ENCODE measurements around the gene ZCCHC9. TPM values are rescaled to one million over a fixed set of nuclear protein-coding genes. Genes with fewer than 3 reads are reported as not detected.

Gene ZCCHC9
- total and polyA plus RNA-seq, 4 donors = 16.6 to 29.3 (median 23.5) TPM

- 90% methylated on average over 8 of the region's 13 CpGs for WGBS (ENCODE audit: insufficient coverage)
- Histone ChIP-seq H3K4me1 (ENCODE audit: control insufficient read depth, insufficient read depth, low read length) (no peaks in the 10 kb centered on the region), H3K9me3 (ENCODE audit: control insufficient read depth, insufficient read depth, low read length) (no peaks in the 10 kb centered on the region), H3K27me3 (ENCODE audit: control insufficient read depth, insufficient read depth, low read length) (no peaks in the 10 kb centered on the region), H3K27ac (ENCODE audit: low read depth, low read length) (no peak overlapping the region), H3K4me3 (ENCODE audit: low read depth, low read length) (no peak overlapping the region), H3K36me3 (ENCODE audit: control insufficient read depth, insufficient read depth, low read length) (no peaks in the 10 kb centered on the region)
- DNase-seq (ENCODE audit: low read depth in 4 of 6, low spot score in 6 of 6) = no peak
These were observed 43.3 kb downstream of the ZCCHC9 start for GRCh38 chr5:81344736-81345135.

DNA sequence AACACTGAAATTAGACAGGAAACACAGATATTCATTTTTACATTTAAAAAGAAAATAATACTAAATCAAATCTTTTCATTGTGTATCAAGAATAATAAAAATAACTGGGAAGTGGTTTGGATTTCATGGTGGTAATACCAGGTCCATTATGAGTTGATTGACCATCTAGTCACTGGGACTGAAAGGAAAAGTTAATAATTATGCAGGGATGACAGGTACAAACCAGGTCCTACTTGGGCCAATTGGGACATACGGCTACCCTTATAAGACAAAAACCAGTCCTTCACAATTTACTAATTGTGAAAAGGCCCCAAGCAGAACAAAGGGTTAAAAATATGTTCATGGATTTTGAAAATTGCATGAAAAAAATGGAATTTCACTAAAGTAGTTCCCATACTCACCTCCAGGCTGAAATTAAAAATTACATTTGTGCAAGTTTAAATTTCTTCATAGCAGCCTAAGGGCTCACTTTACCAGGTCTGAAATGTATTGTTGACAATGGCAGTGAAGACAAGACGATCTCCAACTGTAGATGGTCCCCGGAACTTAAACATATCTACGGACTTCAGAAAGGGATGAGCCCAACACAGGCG is 44.1 kb downstream of the ZCCHC9 start:
- H3K27me3 ChIP-seq (ENCODE audit: control insufficient read depth, insufficient read depth, low read length) = no peaks in the 10 kb centered on the region
- no peaks in the 10 kb centered on the region for H3K4me1 ChIP-seq (ENCODE audit: control insufficient read depth, insufficient read depth, low read length)
- no peak for DNase-seq (ENCODE audit: low read depth in 4 of 6, low spot score in 6 of 6)
- no peaks in the 10 kb centered on the region for H3K9me3 ChIP-seq (ENCODE audit: control insufficient read depth, insufficient read depth, low read length)
- WGBS (ENCODE audit: insufficient coverage) = 100% methylated on average over 2 of the region's 5 CpGs
- H3K4me3 ChIP-seq (ENCODE audit: low read depth, low read length) = no peak overlapping the region
- no peaks in the 10 kb centered on the region for H3K36me3 ChIP-seq (ENCODE audit: control insufficient read depth, insufficient read depth, low read length)
- H3K27ac ChIP-seq (ENCODE audit: low read depth, low read length) = no peak overlapping the region

- Histone ChIP-seq H3K4me1 (ENCODE audit: control insufficient read depth, insufficient read depth, low read length) (no peaks in the 10 kb centered on the region), H3K4me3 (ENCODE audit: low read depth, low read length) (no peak overlapping the region), H3K36me3 (ENCODE audit: control insufficient read depth, insufficient read depth, low read length) (no peaks in the 10 kb centered on the region), H3K27ac (ENCODE audit: low read depth, low read length) (no peak overlapping the region), H3K9me3 (ENCODE audit: control insufficient read depth, insufficient read depth, low read length) (no peaks in the 10 kb centered on the region), H3K27me3 (ENCODE audit: control insufficient read depth, insufficient read depth, low read length) (no peaks in the 10 kb centered on the region)
- 76% methylated on average over 4 of the region's 4 CpGs for WGBS (ENCODE audit: insufficient coverage)
- DNase-seq (ENCODE audit: low read depth in 4 of 6, low spot score in 6 of 6) = no peak
These were observed 47.8 kb downstream of the ZCCHC9 start for GRCh38 chr5:81349161-81349560.

GRCh38 chr5:81350507-81350906 is 49.1 kb downstream of the ZCCHC9 start:
- peak in 1 of 6 donors; percentile 4 for DNase-seq (ENCODE audit: low read depth in 4 of 6, low spot score in 6 of 6)
- Histone ChIP-seq H3K9me3 (ENCODE audit: control insufficient read depth, insufficient read depth, low read length) (no peaks in the 10 kb centered on the region), H3K4me3 (ENCODE audit: low read depth, low read length) (no peak overlapping the region), H3K36me3 (ENCODE audit: control insufficient read depth, insufficient read depth, low read length) (no peaks in the 10 kb centered on the region), H3K27me3 (ENCODE audit: control insufficient read depth, insufficient read depth, low read length) (no peaks in the 10 kb centered on the region), H3K27ac (ENCODE audit: low read depth, low read length) (no peak overlapping the region), H3K4me1 (ENCODE audit: control insufficient read depth, insufficient read depth, low read length) (no peaks in the 10 kb centered on the region)

DNA sequence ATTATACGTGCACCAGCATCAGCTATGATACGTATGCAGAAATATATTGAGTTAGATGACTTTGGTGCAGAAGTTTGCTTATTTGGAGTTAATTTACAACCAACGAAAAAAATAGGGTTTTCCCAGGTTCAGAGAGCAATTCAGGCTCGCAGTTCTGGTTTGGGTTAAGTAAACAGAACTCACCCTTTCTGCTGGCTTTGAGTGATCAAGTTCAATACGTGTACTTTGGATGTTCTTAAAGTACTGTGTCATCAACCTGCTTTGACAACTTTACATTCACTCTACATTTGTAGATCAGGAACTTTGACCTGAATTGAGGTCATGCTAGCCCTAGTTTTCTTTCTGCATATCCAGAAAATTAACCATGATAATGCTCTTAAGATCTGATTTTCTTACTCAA is 51.8 kb downstream of the ZCCHC9 start:
- 78% methylated on average over 2 of the region's 5 CpGs for WGBS (ENCODE audit: insufficient coverage)
- H3K27me3 ChIP-seq (ENCODE audit: control insufficient read depth, insufficient read depth, low read length) = no peaks in the 10 kb centered on the region
- H3K9me3 ChIP-seq (ENCODE audit: control insufficient read depth, insufficient read depth, low read length) = no peaks in the 10 kb centered on the region
- no peak overlapping the region for H3K4me3 ChIP-seq (ENCODE audit: low read depth, low read length)
- H3K36me3 ChIP-seq (ENCODE audit: control insufficient read depth, insufficient read depth, low read length) = no peaks in the 10 kb centered on the region
- H3K27ac ChIP-seq (ENCODE audit: low read depth, low read length) = no peak overlapping the region
- H3K4me1 ChIP-seq (ENCODE audit: control insufficient read depth, insufficient read depth, low read length) = no peaks in the 10 kb centered on the region
- DNase-seq (ENCODE audit: low read depth in 4 of 6, low spot score in 6 of 6) = no peak

DNA sequence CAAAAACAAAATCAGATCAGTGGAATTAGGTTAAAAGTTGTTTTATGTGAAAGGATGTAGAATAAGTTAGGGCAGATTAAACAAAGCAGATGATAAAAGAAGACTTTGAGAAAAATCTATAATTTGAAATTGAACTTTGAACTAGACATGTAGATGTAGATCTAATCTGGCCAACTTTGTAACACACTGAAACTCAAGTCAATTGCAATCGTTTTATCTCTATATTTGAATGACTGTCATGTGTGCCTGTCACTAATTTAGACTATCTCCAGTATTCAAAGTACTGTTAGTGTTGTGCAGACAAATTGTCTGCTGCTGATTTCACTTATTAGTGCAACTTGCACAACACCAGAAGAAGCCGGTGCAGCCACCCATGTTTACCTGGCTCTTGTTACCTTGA is 52.7 kb downstream of the ZCCHC9 start:
- Histone ChIP-seq H3K4me1 (ENCODE audit: control insufficient read depth, insufficient read depth, low read length) (peaks cover 3% of the 10 kb centered on the region), H3K27me3 (ENCODE audit: control insufficient read depth, insufficient read depth, low read length) (no peaks in the 10 kb centered on the region), H3K27ac (ENCODE audit: low read depth, low read length) (no peak overlapping the region), H3K36me3 (ENCODE audit: control insufficient read depth, insufficient read depth, low read length) (no peaks in the 10 kb centered on the region), H3K9me3 (ENCODE audit: control insufficient read depth, insufficient read depth, low read length) (no peaks in the 10 kb centered on the region), H3K4me3 (ENCODE audit: low read depth, low read length) (no peak overlapping the region)
- no peak for DNase-seq (ENCODE audit: low read depth in 4 of 6, low spot score in 6 of 6)
- no CpG with 5 or more reads among the region's 2 CpGs for WGBS (ENCODE audit: insufficient coverage)

DNA sequence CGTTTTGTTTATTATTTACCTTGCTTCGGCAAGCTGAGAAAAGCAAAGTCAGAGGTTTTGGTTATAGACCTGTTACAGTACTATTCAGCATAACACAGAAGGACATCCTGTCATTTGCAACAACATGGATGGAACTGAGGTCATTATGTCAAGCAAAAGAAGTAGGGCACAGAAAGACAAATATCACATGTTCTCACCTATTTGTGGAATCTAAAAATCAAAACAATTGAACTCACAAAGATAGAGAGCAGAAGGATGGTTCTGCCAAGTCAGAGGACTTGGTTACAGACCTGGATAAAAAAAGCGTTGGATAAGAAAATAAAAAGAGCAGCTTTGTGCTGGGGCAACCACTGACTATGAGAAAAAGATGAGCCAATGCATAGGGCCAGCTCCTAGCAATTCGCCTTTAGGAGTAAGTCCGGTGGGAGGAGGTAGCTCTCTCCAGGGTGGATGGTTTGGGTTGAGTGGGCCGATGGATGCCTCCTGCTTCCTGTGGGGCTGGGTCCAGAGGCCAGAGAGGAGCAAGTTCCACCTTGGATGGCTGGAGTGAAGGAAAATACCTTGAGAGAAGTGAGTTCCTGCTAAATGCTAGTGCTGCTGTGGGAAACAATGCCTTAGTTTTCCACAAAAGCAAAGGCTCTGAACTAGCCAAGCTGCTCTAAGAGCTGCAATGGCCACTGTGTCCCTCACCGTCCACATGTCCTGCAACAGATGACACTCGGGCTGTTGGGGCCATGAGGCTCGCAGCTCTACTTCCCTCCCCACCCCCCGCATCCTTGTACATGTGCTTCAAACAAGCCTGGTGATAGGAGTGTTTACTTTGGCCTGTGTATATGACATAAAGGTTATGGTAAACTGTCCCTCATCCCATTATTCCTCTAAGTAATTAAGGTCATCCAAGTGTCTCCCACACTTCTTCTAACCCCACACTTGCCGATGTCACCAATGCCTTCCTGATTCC is 54.2 kb downstream of the ZCCHC9 start:
- Histone ChIP-seq H3K4me3 (ENCODE audit: low read depth, low read length) (no peak overlapping the region), H3K27me3 (ENCODE audit: control insufficient read depth, insufficient read depth, low read length) (no peaks in the 10 kb centered on the region), H3K36me3 (ENCODE audit: control insufficient read depth, insufficient read depth, low read length) (no peaks in the 10 kb centered on the region), H3K27ac (ENCODE audit: low read depth, low read length) (no peak overlapping the region), H3K4me1 (ENCODE audit: control insufficient read depth, insufficient read depth, low read length) (peaks cover 3% of the 10 kb centered on the region), H3K9me3 (ENCODE audit: control insufficient read depth, insufficient read depth, low read length) (no peaks in the 10 kb centered on the region)
- no peak for DNase-seq (ENCODE audit: low read depth in 4 of 6, low spot score in 6 of 6)
- 82% methylated on average over 6 of the region's 11 CpGs for WGBS (ENCODE audit: insufficient coverage)

GRCh38 chr5:81359108-81359507 is 57.7 kb downstream of the ZCCHC9 start:
- Histone ChIP-seq H3K36me3 (ENCODE audit: control insufficient read depth, insufficient read depth, low read length) (no peaks in the 10 kb centered on the region), H3K27ac (ENCODE audit: low read depth, low read length) (no peak overlapping the region), H3K9me3 (ENCODE audit: control insufficient read depth, insufficient read depth, low read length) (no peaks in the 10 kb centered on the region), H3K27me3 (ENCODE audit: control insufficient read depth, insufficient read depth, low read length) (no peaks in the 10 kb centered on the region), H3K4me3 (ENCODE audit: low read depth, low read length) (no peak overlapping the region), H3K4me1 (ENCODE audit: control insufficient read depth, insufficient read depth, low read length) (peaks cover 3% of the 10 kb centered on the region)
- DNase-seq (ENCODE audit: low read depth in 4 of 6, low spot score in 6 of 6) = no peak
- WGBS (ENCODE audit: insufficient coverage) = 23% methylated on average over 3 of the region's 5 CpGs

DNA sequence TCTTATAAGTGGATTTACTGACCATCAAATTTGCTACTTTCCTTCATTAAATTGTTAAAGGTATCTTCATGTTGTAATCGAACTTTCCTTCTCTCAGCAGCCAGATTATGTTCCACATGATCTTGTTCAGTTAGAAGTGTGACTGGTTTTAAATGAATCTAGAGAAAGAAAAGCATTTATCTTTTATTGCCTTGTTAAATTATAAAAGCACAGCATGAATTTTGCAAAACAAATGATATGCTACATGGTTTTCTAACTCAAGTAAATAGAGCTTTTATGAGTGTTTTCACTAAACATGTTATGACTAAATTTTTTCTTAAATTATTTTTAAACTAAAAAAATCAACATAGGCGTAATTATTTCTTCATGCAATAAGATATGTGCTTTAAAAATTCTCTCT is 58.5 kb downstream of the ZCCHC9 start:
- Histone ChIP-seq H3K4me3 (ENCODE audit: low read depth, low read length) (no peak overlapping the region), H3K9me3 (ENCODE audit: control insufficient read depth, insufficient read depth, low read length) (no peaks in the 10 kb centered on the region), H3K27me3 (ENCODE audit: control insufficient read depth, insufficient read depth, low read length) (no peaks in the 10 kb centered on the region), H3K36me3 (ENCODE audit: control insufficient read depth, insufficient read depth, low read length) (no peaks in the 10 kb centered on the region), H3K4me1 (ENCODE audit: control insufficient read depth, insufficient read depth, low read length) (peaks cover 3% of the 10 kb centered on the region), H3K27ac (ENCODE audit: low read depth, low read length) (no peak overlapping the region)
- no CpG with 5 or more reads among the region's 2 CpGs for WGBS (ENCODE audit: insufficient coverage)
- peak in 1 of 6 donors; percentile 66 for DNase-seq (ENCODE audit: low read depth in 4 of 6, low spot score in 6 of 6)

- 100% methylated on average over 2 of the region's 4 CpGs for WGBS (ENCODE audit: insufficient coverage)
- DNase-seq (ENCODE audit: low read depth in 4 of 6, low spot score in 6 of 6) = no peak
These were observed 59.3 kb downstream of the ZCCHC9 start for GRCh38 chr5:81360640-81361039.

More at GRCh38 chr5:81360640-81361039, 59.3 kb downstream of the ZCCHC9 start:
- Histone ChIP-seq H3K27me3 (ENCODE audit: control insufficient read depth, insufficient read depth, low read length) (no peaks in the 10 kb centered on the region), H3K4me1 (ENCODE audit: control insufficient read depth, insufficient read depth, low read length) (peaks cover 3% of the 10 kb centered on the region), H3K4me3 (ENCODE audit: low read depth, low read length) (no peak overlapping the region), H3K36me3 (ENCODE audit: control insufficient read depth, insufficient read depth, low read length) (no peaks in the 10 kb centered on the region), H3K9me3 (ENCODE audit: control insufficient read depth, insufficient read depth, low read length) (no peaks in the 10 kb centered on the region), H3K27ac (ENCODE audit: low read depth, low read length) (no peak overlapping the region)

All from spinal cord (tissue), 10 donors.